Measurements from ENCODE around the gene PIWIL4.

GRCh38 chr11:94652735-94653284 lies 85.6 kb downstream of the PIWIL4 start:
- no peak for TF ChIP-seq CTCF (IDR thresholded peaks at IDR 0.05; ENCODE audit: low read length)
- TF ChIP-seq EZH2 (optimal IDR thresholded peaks at IDR 0.05; ENCODE audit: low read depth, low read length), result no peak

Measured in MM.1S (cell line).